HG02623 (cell line): ENCODE results near the gene OMA1.

Experiments used
- ATAC-seq: cut with Tn5 transposase; IDR thresholded peaks from one replicate; pipeline ENCODE4 v1.9.1; 2021; ENCODE audit warnings: moderate library complexity; ENCODE audit not compliant: unreplicated experiment

OMA1 gene

GRCh38 chr1:58465176-58465575 lies 81.3 kb downstream of the OMA1 start:
- no peak for ATAC-seq

- no peak for ATAC-seq
These were observed 86.1 kb downstream of the OMA1 start for GRCh38 chr1:58460469-58460868.

GRCh38 chr1:58459911-58460310 lies 86.6 kb downstream of the OMA1 start:
- ATAC-seq, result no peak

GRCh38 chr1:58457023-58457635 lies 89.4 kb downstream of the OMA1 start:
- ATAC-seq, result no peak

GRCh38 chr1:58456470-58456869 lies 90.1 kb downstream of the OMA1 start:
- no peak for ATAC-seq

- no peak for ATAC-seq
These were observed 91.7 kb downstream of the OMA1 start for GRCh38 chr1:58454807-58455206.

- ATAC-seq, result no peak
These were observed 92.1 kb downstream of the OMA1 start for GRCh38 chr1:58454385-58454784.

GRCh38 chr1:58451560-58452191 lies 94.8 kb downstream of the OMA1 start:
- no peak for ATAC-seq

GRCh38 chr1:58447886-58448285 lies 98.6 kb downstream of the OMA1 start:
- ATAC-seq, result no peak

- ATAC-seq, result no peak
These were observed 99.5 kb downstream of the OMA1 start for GRCh38 chr1:58447042-58447441.

GRCh38 chr1:58446368-58446767 lies 100.2 kb downstream of the OMA1 start:
- no peak for ATAC-seq

- ATAC-seq, result no peak
These were observed 102.3 kb downstream of the OMA1 start for GRCh38 chr1:58443986-58444868.

- ATAC-seq, result no peak
These were observed 104.4 kb downstream of the OMA1 start for GRCh38 chr1:58442114-58442513.

GRCh38 chr1:58441699-58442098 lies 104.8 kb downstream of the OMA1 start:
- ATAC-seq, result no peak

- ATAC-seq, result no peak
These were observed 105.8 kb downstream of the OMA1 start for GRCh38 chr1:58440696-58441095.

GRCh38 chr1:58439946-58440345 lies 106.6 kb downstream of the OMA1 start:
- ATAC-seq, result no peak

GRCh38 chr1:58438468-58438867 lies 108.1 kb downstream of the OMA1 start:
- ATAC-seq, result no peak

GRCh38 chr1:58437623-58438022 lies 108.9 kb downstream of the OMA1 start:
- no peak for ATAC-seq

GRCh38 chr1:58436615-58437297 lies 109.8 kb downstream of the OMA1 start:
- ATAC-seq, result no peak

- no peak for ATAC-seq
These were observed 111.2 kb downstream of the OMA1 start for GRCh38 chr1:58435376-58435775.

- ATAC-seq, result no peak
These were observed 111.9 kb downstream of the OMA1 start for GRCh38 chr1:58434607-58435006.
